ENCODE data around the gene TSPEAR.

DNA sequence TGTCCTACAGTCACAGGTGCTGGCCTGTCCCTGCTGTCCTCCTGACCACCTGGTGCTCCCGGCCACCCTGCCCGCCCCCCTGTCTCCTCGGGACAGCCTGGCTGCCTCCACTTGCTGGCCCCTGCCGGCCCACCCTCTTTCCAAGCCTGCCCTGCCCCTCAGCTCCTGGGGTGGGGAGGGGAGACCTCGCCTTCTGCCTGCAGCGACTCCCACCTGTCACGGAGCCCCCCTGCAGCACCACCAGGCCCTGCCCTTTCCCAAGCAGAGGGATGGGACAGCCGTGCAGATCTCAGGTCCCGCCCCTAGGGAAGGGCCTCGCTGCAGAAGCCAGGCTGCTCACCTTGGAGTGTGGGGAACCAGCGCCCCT lies 248.6 kb downstream of the TSPEAR start:
- TF ChIP-seq, protein P1, sequence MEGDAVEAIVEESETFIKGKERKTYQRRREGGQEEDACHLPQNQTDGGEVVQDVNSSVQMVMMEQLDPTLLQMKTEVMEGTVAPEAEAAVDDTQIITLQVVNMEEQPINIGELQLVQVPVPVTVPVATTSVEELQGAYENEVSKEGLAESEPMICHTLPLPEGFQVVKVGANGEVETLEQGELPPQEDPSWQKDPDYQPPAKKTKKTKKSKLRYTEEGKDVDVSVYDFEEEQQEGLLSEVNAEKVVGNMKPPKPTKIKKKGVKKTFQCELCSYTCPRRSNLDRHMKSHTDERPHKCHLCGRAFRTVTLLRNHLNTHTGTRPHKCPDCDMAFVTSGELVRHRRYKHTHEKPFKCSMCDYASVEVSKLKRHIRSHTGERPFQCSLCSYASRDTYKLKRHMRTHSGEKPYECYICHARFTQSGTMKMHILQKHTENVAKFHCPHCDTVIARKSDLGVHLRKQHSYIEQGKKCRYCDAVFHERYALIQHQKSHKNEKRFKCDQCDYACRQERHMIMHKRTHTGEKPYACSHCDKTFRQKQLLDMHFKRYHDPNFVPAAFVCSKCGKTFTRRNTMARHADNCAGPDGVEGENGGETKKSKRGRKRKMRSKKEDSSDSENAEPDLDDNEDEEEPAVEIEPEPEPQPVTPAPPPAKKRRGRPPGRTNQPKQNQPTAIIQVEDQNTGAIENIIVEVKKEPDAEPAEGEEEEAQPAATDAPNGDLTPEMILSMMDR (IDR thresholded peaks at IDR 0.05; ENCODE audit: low read depth, low read length), result no peak
- no peak for TF ChIP-seq MYC (IDR thresholded peaks at IDR 0.05; ENCODE audit: low read depth, low read length)

Measured in NB4 (cell line).